HG03039 (cell line): Measurements from ENCODE around the gene RILP.

Experiments used
- ATAC-seq: cut with Tn5 transposase; IDR thresholded peaks from one replicate; pipeline ENCODE4 v1.9.1; 2021; ENCODE audit warnings: mild to moderate bottlenecking, moderate library complexity; ENCODE audit not compliant: unreplicated experiment

The RILP gene

DNA sequence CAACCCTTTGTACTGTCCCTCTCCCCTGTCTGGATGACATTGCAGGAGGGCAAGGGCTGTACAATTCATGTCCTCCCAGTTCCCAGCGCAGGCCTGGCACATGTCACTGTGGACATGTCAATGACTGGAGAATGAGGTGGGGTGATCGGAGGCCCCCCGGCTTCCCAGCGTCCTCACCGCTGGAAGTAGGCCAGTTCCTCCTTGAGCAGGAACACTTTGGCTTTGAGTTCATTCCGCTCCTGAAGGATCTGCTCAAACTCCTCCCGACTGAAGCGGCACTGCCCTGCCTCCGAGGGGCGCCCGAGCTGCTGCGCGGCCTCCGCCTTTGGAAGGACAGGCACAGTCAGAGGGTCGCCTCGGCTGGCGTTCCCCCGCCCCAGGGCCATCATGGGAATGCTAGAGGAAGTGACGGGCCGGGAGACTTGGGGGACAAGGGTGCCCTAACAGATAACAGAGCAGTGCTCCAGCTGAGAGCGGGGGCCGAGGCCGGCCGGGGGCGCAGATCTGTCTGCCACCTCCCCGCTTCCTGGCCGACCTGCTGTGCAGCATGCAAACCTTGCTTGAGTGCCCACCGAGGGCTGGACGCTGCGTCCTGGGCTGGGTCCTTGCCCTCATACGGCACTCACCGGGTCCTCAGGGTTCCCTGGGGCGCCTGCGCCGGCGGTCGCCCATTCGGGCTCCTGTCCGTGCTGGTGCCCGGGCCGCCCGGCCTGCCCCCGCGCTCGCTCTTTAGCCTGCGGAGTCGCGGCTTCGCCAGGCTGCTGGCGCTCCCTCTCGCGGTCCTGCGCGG is 1.3 kb downstream of the RILP start:
- ATAC-seq, result no peak

DNA sequence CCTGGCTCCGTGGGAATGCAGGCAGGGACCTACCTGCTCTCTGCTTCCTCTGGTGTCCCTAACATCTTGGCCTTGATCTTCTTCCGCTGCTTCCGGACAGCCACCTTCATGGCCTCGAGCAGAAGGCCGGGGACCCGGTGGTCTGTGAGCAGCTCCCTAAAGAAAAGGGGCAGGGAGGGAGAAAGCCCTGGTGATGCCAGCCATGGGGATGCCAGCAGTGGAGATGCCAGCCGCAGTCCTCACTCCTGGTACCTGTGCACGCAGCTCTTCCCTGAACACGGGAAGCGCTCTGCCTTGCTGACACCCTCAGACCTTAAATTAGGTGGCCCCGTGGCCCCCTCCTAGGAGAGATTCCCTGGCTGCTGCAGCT is 1.9 kb downstream of the RILP start:
- ATAC-seq, result no peak

DNA sequence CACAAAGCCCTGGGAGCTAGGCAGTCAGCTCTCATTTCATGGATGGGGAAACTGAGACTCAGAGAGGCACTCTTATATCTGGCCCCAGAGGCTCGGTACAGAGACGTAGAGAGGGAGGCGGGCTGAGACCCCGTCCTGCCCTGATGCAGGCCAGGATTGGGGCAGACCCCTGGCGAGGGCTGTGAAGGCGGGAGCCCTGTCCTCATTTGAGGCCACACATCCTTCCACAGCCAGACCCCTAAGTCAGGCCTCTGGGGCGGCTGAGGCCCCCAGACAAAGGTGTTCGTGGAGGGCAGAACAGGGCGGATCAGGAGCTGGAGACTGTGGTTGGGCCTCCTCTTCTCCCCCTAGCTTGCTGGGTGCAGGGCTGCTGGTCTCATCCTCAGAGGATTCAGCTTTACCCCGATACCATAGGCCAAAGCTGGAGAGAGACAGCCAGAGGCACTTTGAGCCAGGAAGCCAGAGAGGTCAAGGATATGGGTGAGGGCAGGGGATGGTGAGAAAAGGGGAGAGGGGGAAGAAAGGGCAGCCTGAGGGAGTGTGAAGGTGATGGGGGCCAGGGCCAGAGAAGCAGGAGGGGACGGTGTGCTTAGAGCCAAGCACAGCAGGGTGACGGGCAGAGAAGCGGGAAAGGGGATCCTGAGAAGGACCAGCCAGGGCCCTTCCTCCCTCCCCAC is 3.3 kb downstream of the RILP start:
- no peak for ATAC-seq

DNA sequence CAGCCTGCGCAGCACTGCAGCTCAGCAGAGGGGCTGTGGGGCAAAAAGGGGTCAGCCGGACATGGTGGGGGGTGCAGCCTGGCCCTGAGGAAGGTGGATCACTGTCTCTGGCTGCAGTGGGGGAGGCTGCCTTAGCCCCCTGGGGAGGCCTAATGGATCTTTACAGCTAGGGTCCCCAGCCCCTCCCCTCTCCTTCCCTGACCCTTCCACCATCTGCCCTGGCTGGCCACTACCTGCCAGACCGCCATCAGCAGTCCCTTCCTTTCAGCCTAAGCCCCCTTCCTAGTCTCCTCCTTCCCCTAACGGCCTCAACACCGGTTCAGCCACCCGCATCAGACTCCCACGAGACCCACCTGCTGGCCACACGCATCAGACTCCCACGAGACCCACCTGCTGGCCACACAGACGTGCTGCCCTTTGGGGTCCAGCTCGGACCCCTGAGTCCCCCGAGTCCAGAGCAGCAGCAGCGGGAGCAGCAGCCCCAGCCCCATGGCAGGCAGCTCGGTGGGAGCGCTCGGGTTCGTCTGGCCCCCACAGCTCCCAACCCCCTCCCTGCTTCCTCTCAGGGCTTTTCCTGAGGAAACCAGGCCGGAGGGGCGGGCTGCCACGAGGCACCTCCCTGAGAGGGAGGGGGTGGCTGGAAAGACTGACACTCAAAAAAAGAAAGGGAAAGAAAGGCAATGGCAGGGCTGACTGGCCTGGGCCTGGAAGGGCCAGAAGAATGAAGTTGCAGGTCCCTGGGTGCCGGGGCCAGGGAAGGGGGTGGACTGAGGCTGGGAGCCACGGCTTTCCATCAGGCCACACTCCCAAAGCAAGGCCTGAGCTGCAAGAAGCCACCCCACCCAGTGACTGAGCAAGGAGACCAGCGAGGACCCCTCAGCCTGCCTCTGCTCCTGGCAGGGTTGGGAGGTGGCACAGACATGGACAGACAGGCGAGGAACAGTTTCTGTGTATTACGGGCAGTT is 4.2 kb downstream of the RILP start, which contains the start of gene SCARF1:
Gene SCARF1 (minus strand): TSS at position 526 of the 965 bp plus-strand sequence. CDS start 35 bp downstream, at position 491.
- ATAC-seq, result no peak

DNA sequence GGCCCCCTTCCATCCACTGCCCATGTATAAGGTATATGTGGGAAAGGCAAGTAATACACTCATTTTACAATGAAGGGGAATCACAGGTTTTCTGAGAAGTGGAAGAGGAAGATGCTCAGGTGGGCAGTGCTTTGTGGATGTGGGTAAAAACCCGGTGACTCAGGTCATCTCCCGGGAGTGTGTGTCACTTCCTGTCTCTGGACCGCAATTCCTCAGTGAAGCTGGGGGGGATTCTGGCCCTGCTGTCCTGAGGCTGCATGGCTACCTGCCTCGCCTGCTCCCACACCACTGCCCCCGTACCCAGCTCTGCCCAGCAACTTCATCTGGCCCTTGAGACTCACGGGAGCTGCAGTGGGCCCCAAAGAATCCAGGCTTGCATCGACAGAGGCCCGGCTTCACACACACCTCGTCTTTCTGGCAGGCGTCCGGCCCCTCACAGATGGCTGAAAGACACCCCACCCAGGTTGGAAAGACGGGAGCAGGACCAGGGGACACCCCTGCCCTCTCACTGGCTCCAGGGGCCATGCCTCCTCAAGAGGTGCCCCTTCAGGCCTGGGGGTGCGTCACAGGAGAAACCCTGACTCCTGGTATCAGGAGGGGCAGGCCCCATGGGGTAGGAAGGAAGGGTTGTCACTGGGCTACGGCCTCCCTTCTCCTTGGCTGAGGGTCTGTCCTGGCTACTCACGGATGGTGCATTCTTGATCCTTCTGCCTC is 5.0 kb downstream of the RILP start:
- no peak for ATAC-seq

DNA sequence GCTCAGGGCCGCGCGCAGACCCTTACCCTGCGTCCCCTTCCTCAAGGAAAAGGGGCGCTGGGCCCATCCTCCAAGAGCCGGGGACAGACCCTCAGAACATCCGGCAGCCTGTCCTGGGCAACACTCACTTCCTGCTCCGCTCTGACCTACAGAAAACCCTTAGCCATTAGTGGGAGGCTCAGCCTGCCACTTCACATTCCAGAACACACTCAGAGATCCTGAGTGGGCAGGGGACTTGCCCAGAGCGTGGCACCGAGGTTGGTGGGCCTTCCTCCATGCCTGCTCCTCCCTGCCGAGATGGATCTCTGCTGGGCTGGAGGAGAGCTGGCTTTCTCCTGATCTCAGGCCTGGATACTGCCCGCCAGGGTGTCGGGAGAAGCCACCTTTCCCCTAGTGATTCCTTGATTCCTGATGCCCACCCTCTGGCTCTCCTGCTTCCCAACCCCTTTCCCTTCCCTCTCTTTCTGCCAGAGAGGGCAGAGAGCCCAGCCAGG is 5.6 kb downstream of the RILP start:
- no peak for ATAC-seq

DNA sequence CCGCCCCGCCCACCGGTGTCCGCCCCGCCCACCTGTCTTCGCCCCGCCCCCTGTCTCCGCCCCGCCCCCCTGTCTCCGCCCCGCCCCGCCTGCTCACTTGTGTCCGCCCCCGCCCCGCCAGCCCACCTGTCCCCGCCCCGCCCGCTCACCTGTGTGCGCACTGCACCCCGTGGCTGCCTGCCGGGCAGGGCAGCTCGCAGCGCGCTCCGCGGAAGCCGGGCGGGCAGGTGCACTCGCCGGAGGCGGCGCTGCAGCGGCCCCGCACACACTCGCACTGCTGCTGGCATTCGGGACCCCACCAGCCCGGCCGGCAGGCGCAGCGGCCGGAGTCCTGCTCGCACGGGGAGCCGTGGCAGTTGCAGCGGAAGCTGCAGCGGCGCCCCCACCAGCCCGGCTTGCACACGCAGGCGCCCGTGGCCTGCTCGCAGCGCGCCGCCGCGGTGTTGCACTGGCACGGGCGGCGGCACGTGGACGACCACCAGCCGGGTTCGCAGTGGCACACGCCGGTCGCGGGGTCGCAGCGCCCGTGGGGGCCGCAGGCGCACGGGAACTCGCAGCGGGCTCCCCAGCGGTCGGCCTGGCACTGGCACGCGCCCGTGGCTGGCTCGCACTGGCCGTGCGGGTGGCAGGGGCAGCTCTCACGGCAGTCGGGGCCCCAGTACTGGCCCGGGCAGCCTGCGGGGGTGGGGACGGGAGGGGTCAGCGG is 6.2 kb downstream of the RILP start:
- ATAC-seq, result no peak

DNA sequence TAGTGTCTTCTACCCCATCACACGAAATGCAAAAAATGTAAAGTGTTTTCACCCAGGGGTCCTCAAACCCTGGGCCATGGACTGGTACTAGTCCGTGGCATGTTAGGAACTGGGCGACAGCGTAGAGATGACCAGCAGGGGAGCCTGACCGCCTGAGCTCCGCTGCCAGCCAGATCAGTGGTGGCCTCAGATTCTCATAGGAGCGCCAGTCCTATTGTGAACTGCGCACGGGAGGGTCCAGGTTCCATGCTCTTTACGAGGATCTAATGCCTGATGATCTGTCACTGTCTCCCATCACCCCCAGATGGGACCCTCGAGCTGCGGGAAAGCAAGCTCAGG is 8.6 kb downstream of the RILP start:
- ATAC-seq, result no peak

DNA sequence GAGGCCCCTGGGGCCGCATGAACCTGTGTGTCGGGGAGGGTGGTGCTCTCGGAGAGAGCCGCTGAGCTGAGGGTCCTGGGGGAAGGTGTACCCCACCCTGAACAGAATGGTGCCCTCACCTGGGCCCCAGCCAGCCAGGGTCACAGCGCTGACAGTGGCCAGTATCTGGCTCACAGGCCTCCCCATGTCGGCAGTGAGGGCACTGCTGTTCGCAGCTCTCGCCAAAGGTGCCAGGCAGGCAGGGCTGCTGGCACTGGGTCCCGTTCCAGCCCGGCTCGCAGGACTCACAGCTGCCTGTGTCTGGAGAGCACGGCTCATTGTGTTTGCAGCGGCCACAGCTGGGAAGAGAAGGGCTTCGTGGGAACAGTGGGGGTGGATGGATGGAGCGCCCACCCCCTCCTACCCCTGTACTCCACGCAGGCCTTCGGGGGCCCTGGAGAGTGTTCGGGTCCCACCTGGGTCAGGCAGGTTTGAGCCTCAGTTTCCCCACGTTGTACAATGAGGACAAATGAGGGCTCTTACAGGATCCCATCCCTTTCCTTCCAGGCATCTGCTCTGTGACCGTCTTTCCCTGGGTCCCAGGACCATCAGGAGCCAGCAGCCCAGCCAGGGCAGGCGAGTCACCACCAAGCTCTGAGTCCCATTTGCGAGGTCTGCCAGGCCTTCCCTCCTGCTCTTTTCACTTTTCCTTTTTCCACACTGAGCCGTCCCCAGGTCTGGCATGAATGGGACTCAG is 9.2 kb downstream of the RILP start:
- ATAC-seq, result no peak

DNA sequence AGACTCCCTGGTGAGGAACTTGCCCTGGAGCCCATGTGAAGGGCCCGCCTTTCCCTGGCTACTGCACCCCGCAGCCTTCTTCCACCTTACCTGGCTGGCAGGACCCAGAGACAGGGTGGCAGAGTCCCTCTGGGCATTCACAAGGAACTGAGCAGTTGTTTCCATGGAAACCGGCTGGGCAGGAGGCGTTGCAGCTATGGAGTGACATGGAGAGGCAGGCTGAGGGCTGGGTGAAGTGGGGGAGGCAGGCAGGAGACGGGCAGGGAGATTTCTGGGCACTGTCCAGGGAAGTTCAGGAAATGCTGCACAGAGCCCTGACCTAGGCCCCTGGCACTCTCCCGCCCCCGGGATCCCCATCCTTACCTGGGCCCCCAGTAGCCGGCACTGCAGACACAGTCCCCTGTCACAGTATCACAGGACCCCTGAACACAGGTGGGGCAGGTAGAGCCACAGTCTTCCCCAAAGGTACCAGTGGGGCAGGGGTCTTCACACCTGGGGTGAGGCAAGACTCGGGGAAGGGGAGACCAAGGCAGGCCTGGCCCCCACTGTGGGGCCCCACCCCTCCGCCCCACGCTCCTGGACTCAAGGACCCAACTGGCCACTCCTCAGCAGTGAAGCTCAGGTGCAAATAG is 10.0 kb downstream of the RILP start:
- ATAC-seq, result no peak

DNA sequence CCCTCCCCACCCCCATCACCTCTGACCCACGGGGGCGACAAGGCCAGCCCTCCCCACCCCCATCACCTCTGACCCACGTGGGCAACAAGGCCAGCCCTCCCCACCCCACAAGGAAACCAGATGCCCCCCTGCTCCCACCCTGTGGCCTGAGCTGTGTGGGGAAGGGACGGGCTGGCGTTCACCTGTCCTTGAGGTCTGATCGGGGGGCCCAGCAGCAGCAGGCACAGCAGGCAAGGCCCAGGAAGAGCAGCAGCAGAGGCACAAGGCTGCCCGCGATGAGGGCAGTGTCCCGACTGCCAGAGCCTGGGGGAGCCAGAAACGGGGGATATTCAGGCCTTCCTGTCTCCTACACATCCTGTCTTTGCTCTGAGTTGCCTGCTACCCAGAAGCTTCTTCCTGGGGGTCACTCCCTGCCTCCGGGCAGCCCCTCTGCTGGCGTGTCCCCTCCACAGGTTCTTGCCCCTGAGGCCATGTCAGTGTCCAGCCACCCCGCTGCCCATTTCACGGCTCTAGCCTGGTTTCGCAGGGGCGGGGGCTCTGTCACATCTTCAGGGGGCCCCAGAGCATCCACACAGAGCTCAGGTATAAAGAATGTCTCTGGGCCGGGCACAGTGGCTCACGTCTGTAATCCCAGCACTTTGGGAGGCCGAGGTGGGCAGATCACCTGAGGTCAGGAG is 10.9 kb downstream of the RILP start:
- no peak for ATAC-seq

DNA sequence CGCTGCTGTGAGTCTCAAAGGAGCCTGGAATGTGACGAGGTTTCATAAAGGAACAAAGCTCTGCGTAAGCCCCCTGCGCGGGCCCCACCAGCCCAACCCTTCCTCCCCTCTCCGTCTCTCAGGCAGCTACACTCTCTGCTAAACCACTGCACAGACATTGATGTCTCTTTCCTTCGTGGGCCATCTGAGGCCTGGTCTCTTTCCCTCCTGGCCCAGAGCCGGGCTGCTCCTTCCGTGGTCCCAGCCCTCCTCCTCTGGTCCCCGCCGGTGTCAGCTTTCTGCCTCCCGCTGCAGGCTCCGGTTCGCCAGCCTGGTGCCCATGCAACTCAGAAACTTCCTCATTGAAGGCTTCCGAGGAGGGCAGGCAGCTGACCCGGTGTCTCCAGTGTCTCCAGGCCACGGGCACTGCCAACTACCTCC is 11.5 kb downstream of the RILP start:
- ATAC-seq, result no peak

DNA sequence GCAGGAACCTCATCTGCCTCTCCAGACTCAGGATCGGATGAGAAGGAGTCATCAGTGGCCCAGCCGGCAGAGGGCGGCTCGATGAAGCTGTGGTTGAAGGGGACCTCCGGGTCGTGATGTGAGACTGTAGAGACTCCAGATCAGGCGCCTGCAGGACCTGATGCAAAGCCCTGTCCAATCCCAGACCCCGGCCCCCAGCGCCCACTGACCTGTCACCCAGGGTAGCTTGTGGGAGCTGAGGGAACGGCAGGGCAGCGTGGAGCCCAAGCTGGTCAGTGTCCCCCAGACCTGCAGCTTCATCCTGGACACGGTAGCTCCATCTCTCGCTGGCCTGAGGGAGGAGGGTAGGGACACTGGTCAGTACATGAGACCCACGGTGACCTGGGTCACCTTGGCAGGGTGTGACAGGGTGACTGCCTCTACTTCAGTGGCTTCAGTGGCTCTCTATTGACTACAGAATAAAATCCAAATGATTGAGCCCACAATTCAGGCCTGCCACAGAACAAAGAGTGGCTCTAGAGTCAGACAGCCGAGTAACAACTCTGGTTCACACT is 12.9 kb downstream of the RILP start:
- ATAC-seq, result no peak

DNA sequence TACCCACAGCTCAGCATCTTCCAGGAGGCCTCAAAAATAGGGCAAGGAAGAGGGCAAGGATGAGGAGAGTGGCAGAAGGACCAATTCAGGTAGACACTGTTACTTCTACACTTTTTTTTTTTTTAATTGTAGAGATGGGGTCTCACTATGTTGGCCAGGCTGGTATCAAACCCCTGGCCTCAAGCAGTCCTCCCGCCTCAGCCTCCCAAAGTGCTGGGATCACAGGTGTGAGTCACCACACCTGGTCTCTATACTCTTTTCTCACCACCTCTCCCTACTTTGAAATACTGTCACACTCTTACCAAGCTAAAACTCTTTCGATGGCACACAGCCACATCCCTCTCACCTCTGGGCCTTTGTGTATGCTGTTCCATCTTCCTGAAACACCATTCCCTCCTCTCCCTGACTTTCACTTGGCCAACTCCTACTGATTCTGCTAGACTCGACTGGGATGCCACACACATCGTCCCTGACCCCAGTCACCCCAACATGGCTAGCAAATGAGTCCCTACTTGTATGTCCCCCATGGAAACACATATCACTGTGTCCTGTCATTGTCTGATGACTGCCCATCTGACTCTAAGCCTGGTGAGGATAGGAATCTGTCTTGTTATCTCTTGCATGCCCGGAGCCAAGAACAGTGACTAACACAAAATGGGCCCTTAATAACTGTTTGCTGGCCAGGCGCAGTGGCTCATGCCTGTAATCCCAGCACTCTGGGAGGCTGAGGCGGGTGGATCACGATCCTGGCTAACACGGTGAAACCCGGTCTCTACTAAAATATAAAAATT is 13.8 kb downstream of the RILP start:
- ATAC-seq, result no peak

DNA sequence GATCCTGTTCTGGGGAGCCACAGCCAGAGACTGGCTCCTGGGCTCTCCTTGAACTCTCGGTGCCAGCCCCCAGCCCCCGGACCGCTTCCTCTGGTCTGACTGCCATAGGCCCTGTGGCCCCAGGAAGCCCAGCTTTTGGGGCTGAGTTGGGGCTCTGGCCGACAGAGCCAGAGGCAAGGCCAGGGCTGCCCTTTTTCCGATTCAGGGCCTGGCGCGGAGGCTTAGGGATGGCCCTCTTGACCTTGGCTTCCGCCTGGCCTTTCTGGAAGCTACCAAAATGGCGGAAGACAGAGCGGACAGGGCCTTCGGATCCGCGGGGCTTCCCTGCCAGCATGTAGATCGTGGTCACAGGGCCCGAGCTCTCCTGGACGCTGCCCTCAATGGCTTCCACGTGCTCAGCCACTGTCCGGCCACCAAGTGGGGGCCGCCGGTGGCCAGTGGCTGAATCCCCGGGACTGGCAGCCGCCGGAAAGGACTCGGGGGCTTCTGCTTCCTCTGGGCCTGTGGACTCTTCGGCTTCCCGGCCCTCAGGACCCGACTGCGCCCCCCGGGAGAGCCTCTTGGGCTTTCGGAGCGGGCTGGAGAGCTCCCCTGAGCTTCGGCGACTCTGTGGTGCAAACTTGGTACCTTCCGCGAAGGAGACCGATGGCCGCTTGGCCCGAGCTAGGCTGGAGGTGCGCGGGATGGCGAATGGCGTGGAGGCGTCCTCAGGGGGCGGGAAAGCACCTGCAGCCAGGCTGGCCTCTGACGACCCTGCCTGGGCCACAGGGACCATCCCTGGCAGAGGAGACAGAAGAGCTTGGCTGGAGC is 14.6 kb downstream of the RILP start:
- no peak for ATAC-seq

DNA sequence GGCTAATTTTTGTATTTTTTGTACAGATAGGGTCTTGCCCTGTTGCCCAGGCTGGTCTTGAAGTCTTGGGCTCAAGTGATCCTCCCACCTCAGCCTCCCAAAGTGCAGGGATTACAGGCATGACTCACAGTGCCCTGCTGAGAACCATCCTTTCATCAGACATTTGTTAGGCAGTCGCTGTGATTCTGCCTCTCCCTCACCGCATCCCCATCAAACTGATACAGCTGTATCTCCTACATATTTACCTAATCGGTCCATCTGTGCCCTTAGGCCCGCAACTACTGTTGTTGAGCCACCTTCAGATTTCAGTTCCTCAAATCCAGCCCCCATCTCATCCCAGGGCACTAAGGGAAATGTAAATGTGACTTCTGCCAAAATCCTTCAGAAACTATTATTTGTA is 19.0 kb downstream of the RILP start:
- no peak for ATAC-seq
